ENCODE results near the gene CATSPERZ. TPM values are rescaled to one million over a fixed set of nuclear protein-coding genes. Genes with fewer than 3 reads are reported as not detected.

Gene CATSPERZ
- total RNA-seq, 1 experiment from 2014 or later = 0.29 TPM

DNA sequence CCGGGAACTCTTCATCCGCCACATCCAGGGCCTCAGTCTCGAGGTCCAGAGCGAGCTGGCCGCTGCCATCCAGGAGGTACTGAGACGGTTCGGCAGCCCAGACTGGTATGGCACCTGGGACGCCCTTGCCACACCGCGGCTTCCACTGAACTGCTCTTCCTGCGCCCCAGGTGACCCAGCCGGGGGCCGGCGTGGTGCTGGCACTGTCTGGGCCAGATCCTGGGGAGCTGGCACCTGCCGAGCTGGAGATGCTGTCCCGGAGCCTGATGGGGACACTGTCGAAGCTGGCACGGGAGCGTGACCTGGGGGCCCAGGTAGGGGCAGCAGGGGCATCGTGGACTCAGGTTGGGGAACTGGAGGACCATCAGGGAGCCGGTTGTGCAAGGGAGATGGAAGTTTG, 41.3 kb downstream of the CATSPERZ start:
- DNase-seq (ENCODE audit: low read depth) = no peak

DNA sequence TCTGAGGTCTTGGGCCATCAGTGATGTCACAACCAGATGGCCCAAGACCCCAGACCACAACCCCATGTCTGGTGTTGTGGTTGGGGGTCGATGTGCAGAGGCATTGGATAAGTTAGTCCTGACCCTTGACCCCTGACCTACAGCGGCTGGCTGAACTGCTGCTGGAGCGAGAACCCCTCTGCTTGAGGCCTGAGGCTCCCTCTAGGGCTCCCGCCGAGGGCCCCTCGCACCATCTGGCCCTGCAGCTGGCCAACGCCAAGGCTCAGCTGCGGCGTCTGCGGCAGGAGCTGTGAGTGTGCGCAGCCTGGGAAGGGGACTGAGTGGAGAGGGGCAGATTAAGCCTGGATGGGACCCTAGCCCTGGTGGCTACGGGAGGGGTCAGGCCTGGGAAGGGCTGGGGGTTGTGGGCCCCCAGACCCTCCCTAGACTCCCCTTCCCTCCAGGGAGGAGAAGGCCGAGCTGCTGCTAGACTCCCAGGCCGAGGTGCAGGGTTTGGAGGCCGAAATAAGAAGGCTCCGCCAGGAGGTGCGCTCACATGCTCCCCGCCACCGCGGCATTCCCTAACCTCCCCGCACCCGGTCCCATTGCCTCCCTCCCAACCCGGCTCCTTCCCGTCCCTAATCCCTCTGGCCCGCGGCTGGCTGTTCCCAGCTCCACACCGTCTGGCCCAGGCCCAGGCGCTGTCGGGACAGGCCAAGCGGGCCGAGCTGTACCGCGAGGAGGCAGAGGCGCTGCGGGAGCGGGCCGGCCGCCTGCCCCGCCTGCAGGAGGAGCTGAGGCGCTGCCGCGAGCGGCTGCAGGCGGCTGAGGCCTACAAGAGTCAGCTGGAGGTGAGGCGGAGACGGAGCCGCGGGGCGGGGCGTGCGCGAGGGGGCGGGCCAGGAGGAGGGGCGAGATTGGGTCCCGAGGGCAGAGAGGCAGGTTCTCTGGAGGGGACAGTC, 42.0 kb downstream of the CATSPERZ start:
- DNase-seq (ENCODE audit: low read depth) = peak; percentile 72

DNA sequence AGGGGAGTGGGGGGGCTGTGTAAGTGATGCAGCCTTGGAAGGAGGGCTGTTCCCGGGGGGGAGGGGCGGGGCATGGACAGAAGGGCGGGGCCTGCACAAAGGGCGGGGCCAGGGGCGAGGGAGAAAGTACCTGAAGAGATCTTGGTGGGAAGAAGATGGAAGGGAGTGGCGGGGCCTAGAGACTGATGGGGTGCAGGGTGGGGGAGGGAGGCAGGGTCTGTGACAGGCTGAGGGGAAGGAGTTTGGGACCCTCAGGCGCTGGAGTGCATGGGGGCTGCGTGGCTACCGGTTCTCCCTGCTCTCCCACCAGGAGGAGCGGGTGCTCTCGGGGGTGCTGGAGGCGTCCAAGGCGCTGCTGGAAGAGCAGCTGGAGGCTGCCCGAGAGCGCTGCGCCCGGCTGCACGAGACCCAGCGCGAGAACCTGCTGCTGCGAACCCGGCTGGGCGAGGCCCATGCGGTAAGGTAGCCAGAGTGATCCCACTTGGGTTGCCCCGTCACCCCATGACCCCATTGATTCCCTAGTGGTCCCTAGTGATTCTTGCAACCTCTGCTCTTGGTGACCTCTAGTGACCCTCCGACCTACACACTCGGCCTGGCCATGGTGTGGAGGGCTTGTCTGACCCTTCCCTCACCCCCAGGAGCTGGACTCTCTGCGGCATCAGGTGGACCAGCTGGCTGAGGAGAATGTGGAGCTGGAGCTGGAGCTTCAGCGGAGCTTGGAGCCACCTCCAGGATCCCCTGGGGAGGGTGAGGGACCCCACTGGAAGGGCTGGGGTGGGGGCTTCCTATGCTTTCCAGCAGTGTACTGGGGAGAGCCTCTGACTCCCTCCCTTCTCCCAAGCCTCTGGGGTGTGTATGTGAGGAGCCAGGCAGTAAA, 42.9 kb downstream of the CATSPERZ start:
- no peak for DNase-seq (ENCODE audit: low read depth)

DNA sequence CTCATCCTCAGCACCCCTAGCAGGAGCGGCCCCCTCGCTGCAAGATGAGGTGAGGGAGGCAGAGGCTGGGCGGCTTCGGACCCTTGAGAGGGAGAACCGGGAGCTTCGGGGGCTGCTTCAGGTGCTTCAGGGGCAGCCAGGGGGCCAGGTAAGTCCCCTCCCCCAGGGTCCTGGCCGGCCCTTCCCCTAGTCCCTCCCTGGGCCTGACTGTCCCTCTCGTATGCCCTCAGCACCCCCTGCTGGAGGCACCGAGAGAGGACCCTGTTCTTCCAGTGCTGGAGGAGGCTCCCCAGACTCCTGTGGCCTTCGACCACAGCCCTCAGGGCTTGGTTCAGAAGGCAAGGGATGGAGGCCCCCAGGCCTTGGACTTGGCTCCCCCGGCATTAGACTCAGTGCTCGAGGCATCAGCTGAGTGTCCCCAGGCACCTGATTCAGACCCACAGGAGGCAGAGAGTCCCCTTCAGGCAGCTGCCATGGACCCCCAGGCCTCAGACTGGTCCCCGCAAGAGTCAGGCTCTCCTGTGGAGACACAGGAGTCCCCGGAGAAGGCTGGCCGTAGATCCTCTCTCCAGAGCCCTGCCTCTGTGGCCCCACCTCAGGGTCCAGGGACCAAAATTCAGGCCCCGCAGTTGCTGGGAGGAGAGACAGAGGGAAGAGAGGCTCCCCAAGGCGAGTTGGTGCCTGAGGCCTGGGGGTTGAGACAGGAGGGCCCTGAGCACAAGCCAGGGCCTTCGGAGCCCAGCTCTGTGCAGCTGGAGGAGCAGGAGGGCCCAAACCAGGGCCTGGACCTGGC, 43.8 kb downstream of the CATSPERZ start:
- no peak for DNase-seq (ENCODE audit: low read depth)

DNA sequence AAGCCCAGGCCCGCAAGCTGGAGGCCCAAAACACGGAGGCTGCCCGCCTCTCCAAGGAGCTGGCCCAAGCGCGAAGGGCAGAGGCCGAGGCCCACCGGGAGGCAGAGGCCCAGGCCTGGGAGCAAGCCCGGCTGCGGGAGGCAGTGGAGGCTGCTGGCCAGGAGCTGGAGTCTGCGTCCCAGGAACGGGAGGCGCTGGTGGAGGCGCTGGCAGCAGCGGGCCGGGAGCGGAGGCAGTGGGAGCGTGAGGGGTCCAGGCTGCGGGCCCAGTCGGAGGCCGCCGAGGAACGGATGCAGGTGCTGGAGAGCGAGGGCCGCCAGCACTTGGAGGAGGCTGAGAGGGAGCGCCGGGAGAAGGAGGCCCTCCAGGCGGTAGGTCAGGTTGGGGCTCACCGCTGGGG, 44.6 kb downstream of the CATSPERZ start:
- DNase-seq (ENCODE audit: low read depth) = no peak

DNA sequence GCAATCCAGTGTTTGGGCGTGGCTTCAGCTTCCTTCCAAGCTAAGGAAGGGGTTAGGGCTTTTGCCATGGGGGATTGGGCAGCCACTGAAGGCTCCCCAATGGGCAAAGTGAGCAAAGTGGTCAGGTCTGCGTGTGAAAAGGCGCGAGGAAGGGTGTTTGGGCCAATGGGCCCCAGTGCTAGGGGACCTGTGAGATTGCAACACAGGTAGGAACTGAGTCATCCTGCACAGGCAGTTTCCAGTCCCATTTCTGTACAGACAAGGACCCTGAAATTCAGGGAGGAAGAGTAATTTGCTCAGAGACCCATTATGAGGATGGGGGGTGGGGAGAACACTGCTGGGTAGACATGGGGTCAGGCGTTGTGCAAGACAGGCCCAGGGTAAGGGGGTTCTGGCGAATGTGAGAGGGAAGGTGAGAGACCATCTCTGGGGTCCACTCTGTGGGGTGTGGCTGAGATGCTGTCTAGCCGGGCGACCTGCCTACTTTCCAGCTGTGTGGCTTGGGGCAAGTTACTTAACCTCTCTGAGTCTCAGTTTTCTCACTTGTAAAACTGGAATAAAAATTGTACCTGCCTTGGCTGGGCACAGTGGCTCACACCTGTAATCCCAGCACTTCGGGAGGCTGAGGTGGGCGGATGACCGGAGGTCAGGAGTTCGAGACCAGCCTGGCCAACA, 47.2 kb downstream of the CATSPERZ start:
- DNase-seq (ENCODE audit: low read depth) = no peak

DNA sequence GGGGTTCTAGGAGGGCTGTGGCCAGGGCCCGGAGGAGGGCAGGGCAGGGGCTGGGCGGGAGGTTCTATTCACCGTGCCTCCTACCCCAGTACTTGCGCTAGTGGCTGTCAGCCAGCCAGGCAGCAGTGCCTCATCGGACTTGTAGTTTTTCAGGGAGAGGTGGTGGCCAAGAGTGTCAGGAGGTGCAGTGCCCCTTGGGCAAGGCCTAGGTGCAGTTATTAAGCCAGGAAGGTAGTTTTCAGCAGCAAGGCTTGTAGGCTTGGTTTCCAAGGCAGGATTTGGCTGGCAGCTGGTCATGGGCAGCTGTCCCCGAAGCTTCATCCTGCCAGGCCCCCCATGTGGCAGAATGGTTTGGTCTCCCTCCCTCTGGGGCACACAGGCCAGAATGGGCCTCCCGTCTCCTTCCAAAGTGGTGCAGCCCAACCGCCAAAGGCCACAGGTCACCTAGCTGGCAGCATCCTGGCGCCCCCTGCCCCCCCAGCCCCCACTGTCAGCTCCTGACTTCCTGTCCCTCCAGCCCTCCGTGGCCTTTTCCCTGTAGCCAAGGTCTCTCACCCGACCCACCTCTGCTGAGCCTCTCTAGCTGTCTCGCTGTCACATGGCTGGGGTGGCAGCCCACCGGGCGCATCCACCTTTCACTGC, 48.3 kb downstream of the CATSPERZ start:
- peak; percentile 48 for DNase-seq (ENCODE audit: low read depth)

DNA sequence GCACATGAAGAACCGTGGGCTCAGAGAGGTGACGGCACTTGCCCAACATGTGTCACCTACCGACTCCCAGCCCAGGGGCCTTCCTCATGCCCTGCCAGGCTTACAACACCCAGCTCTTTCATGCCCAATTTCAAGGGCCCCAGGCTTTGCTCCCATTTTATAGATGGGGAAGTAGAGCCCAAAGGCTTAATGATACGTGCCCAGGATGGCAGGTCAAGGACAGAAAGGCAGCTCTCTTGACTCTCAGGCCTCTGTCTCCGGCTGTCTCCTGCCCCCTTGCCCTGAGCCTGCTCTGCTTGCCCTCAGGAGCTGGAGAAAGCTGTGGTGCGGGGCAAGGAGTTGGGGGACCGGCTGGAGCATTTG, 48.8 kb downstream of the CATSPERZ start:
- DNase-seq (ENCODE audit: low read depth) = no peak

DNA sequence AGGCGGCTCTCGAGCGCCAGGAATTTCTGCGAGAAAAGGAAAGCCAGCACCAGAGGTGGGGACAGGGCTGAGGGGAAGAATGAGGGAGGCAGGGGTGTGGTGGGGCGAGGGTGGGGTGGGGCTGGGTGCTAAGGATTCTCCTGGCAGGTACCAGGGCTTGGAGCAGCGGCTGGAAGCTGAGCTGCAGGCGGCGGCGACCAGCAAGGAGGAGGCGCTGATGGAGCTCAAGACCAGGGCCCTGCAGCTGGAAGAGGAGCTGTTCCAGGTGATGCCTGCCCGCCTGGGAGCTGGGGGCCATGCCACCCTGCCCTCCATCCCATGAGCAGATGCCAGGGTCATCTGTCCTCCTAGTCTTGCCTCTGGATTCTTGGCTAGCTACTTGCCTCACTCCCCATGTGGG, 49.2 kb downstream of the CATSPERZ start:
- DNase-seq (ENCODE audit: low read depth) = no peak

DNA sequence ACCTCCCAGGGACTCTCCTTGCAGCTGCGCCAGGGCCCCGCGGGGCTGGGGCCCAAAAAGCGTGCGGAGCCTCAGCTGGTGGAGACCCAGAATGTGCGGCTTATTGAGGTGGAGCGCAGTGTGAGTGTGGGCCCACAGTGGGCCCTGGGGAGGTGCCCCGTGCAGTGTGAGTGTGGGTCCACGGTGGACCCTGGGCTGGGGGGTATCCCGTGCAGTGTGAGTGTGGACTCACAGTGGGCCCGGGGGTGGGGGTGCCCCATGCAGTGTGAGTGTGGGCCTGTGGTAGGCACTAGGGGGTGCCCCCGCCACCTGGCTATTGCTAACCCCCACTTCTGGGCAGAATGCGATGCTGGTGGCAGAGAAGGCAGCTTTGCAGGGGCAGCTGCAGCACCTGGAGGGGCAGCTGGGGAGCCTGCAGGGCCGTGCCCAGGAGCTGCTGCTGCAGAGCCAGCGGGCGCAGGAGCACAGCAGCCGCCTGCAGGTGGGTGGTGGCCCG, 51.0 kb downstream of the CATSPERZ start:
- DNase-seq (ENCODE audit: low read depth) = no peak

DNA sequence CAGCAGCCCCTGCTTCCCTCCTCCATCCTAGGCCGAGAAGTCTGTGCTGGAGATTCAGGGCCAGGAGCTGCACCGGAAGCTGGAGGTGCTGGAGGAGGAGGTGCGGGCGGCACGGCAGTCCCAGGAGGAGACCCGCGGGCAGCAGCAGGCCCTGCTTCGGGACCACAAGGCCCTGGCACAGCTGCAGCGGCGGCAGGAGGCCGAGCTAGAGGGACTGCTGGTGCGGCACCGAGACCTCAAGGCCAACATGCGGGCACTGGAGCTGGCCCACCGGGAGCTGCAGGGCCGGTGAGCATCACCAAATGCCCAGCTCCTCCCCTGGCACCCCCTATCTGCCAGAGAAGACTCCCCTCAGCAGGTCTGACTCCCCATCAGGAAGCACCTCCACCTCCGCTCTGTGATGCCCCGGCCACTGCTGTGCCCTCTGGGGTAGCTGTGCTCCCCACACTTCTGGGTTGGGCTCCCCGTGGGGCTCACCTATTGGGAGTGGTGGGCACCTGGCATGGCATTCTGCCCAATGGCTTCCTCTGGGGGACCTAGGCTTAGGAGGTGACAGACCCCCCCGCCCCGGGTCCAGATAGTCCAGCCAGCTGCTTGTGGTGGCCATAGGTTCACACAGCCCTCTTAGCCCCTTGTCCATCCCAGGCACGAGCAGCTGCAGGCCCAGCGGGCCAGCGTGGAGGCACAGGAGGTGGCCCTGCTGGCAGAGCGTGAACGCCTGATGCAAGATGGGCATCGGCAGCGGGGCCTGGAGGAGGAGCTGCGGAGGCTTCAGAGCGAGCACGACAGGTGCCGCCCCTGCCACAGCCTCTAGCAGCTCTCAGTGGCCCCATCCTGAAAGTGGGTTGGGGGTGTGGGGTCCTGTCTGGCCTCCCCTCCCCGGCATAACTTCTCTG, 52.2 kb downstream of the CATSPERZ start:
- DNase-seq (ENCODE audit: low read depth) = peak; percentile 37

DNA sequence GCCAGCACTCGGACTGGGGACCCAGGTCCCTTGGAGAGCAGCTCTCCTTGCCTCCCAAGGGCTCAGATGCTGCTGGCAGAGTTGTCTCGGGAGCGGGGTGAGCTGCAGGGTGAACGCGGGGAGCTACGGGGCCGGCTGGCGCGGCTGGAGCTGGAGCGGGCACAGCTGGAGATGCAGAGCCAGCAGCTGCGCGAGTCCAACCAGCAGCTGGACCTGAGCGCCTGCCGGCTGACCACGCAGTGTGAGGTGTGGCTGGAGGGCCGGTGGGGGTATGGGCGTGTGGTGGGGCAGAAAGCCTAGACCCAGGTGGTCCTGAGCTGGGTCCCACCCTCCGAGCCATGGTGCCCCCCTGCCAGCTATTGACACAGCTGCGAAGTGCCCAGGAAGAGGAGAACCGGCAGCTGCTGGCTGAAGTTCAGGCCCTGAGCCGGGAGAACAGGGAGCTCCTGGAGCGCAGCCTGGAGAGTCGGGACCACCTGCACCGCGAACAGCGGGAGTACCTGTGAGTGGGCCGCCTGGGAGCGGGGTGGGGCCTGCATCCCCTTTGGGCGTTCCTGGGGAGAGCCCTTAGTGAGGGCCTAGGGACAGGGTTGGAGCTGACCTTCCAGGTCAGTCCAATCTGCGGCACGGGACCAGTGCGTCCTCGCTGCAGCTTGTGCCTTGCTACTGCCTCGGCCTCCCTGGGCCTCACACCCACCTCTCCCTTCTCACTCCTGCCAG, 53.0 kb downstream of the CATSPERZ start:
- DNase-seq (ENCODE audit: low read depth) = peak; percentile 45

DNA sequence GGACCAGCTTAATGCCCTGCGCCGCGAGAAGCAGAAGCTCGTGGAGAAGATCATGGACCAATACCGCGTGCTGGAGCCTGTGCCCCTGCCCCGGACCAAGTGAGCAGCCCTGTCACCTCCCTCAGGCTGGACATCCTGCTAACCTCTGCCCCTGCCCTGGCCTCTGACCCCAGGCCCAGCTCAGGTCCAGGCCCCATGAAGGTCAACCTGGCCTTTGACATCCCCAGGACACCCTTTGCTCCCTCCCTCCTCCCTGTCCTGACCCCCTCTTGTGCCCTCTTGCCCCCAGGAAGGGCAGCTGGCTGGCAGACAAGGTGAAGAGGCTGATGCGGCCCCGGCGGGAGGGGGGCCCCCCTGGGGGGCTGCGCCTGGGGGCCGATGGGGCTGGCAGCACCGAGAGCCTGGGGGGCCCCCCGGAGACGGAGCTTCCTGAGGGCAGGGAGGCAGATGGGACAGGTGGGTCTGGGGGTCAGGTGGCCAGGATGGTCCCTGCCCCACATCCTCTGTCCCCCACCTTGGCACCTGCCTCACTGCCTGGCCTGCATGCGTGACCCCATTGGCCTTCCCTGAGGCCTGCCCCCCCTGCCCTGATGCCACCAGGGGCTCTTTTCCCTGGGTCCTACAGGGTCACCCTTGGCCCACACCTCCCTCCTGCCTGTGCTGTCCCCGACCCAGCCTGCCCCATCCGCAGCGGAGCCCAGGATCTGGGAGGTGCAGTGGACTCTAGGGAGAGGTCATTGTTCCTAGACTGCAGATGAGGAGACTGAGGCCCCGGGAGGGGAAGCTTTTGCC, 53.8 kb downstream of the CATSPERZ start:
- DNase-seq (ENCODE audit: low read depth) = no peak

Other genes starting within 250 kb of the CATSPERZ start
- 38.0 and 40.8 TPM in 2 replicates for gene MACROD1, start 134.2 kb upstream of the CATSPERZ start, total RNA-seq (2014; rRNA removed)
- gene STIP1, start 114.2 kb upstream of the CATSPERZ start, total RNA-seq (2014; rRNA removed) = 237 and 248 TPM in 2 replicates
- 18.4 and 22.8 TPM in 2 replicates for gene FERMT3, start 93.6 kb upstream of the CATSPERZ start, total RNA-seq (2014; rRNA removed)
- gene TRPT1, start 74.2 kb upstream of the CATSPERZ start, total RNA-seq (2014; rRNA removed) = 65.0 and 72.5 TPM in 2 replicates
- 89.8 and 101 TPM in 2 replicates for gene NUDT22, start 74.1 kb upstream of the CATSPERZ start, total RNA-seq (2014; rRNA removed)
- gene DNAJC4, start 69.8 kb upstream of the CATSPERZ start, total RNA-seq (2014; rRNA removed) = 4.4 and 8.3 TPM in 2 replicates
- 50.2 and 56.9 TPM in 2 replicates for gene VEGFB, start 65.8 kb upstream of the CATSPERZ start, total RNA-seq (2014; rRNA removed)
- gene FKBP2, start 59.3 kb upstream of the CATSPERZ start, total RNA-seq (2014; rRNA removed) = 77.7 and 80.8 TPM in 2 replicates
- 696 and 750 TPM in 2 replicates for gene PPP1R14B, start 53.4 kb upstream of the CATSPERZ start, total RNA-seq (2014; rRNA removed)
- gene PLCB3, start 48.8 kb upstream of the CATSPERZ start, total RNA-seq (2014; rRNA removed) = 92.5 and 100 TPM in 2 replicates
- gene BAD, start 15.7 kb upstream of the CATSPERZ start, total RNA-seq (2014; rRNA removed) = 92.3 and 92.4 TPM in 2 replicates
- 24.9 and 26.8 TPM in 2 replicates for gene GPR137, start 14.5 kb upstream of the CATSPERZ start, total RNA-seq (2014; rRNA removed)
- gene KCNK4, start 9.1 kb upstream of the CATSPERZ start, total RNA-seq (2014; rRNA removed) = not detected in 2 replicates
- gene ESRRA, start 5.2 kb downstream of the CATSPERZ start, total RNA-seq (2014; rRNA removed) = 58.2 and 59.8 TPM in 2 replicates
- 261 and 366 TPM in 2 replicates for gene TRMT112, start 17.2 kb downstream of the CATSPERZ start, total RNA-seq (2014; rRNA removed)
- 215 and 240 TPM in 2 replicates for gene PRDX5, start 17.8 kb downstream of the CATSPERZ start, total RNA-seq (2014; rRNA removed)
- gene CCDC88B, start 39.8 kb downstream of the CATSPERZ start, total RNA-seq (2014; rRNA removed) = 0.63 and 0.71 TPM in 2 replicates
- gene RPS6KA4, start 58.8 kb downstream of the CATSPERZ start, total RNA-seq (2014; rRNA removed) = 56.2 and 64.1 TPM in 2 replicates

Measured in LHCN-M2 (cell line).